ENCODE results near the gene MATR3.

DNA sequence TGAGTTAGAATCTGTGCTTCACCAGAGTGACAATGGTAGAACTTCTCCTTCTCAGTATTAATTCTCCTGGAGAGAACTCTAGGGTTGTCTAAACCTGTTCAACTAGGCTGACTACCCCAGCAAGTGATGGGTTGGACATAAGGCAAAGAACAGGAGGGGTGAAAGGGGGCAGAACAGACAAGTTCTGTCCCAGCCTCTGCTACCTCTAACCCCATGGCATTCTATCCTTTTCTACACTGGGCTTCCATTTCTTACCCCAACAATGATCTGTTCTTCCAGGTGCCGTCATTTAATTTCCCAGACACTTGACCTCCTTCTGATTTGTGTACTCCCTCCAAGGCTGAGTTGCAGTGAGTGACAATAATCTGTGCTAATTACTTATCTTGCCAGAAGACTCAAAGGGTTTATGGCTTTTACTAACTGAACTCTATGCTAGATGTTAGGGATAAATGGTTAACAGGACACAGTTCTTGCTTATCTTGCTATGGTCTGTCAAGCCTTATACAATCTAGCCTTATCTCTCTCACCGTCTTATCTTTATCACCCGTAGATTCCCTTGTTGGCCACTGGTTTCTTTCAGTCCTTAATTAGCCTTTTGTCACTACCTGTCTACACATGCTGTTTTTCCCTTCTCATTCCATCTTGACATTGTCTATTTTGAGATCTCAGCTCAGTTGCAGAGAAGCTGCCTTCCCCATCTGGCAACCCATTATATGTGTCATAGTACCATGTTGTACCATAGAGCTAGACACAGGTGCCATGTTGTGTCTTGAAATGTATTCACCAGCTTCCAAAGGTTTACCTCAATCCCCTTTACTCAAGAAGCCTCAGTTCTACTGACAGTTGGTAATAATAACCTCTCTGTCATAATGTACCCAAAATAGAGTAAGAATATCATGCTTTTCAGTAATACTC lies 10.0 kb upstream of the MATR3 start:
- TF ChIP-seq TAF1 (IDR thresholded peaks at IDR 0.05; ENCODE audit: borderline replicate concordance, insufficient read depth, low read length) (no peak), SIN3A (IDR thresholded peaks at IDR 0.05; ENCODE audit: borderline replicate concordance, insufficient read depth, low read length) (no peak), POLR2AphosphoS5 (IDR thresholded peaks at IDR 0.05; ENCODE audit: low read depth, low read length) (peak; percentile 67; the same call in 1 of the 2 replicates)
- TF ChIP-seq, protein P1, sequence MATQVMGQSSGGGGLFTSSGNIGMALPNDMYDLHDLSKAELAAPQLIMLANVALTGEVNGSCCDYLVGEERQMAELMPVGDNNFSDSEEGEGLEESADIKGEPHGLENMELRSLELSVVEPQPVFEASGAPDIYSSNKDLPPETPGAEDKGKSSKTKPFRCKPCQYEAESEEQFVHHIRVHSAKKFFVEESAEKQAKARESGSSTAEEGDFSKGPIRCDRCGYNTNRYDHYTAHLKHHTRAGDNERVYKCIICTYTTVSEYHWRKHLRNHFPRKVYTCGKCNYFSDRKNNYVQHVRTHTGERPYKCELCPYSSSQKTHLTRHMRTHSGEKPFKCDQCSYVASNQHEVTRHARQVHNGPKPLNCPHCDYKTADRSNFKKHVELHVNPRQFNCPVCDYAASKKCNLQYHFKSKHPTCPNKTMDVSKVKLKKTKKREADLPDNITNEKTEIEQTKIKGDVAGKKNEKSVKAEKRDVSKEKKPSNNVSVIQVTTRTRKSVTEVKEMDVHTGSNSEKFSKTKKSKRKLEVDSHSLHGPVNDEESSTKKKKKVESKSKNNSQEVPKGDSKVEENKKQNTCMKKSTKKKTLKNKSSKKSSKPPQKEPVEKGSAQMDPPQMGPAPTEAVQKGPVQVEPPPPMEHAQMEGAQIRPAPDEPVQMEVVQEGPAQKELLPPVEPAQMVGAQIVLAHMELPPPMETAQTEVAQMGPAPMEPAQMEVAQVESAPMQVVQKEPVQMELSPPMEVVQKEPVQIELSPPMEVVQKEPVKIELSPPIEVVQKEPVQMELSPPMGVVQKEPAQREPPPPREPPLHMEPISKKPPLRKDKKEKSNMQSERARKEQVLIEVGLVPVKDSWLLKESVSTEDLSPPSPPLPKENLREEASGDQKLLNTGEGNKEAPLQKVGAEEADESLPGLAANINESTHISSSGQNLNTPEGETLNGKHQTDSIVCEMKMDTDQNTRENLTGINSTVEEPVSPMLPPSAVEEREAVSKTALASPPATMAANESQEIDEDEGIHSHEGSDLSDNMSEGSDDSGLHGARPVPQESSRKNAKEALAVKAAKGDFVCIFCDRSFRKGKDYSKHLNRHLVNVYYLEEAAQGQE (IDR thresholded peaks at IDR 0.05; ENCODE audit: insufficient read depth in 1 of 2, low read depth in 2 of 2, low read length in 2 of 2): no peak
